Right lobe of liver (tissue), 6 donors: ENCODE measurements around the gene NEK9. TPM values are rescaled to one million over a fixed set of nuclear protein-coding genes. Genes with fewer than 3 reads are reported as not detected.
A peak's percentile ranks its signal among the peaks of the same experiment; 100 is the strongest.

Experiments used
- ATAC-seq, 4 donors: fragments of 200-7000 bp; cut with Tn5 transposase; one replicate each; pipeline ENCODE4 v1.9.1; 2020; ENCODE audit warnings: mild to moderate bottlenecking in 4 of 4, moderate library complexity in 4 of 4
- DNase-seq, 3 donors: peaks; one replicate each; pipeline ENCODE4 v3.0.0-alpha.2; 2020
- H3K27ac ChIP-seq, 3 donors: fragments of 200-600 bp; one replicate each; pipeline ENCODE4 v1.8.0; 2022
- H3K27me3 ChIP-seq, 2 donors: fragments of 200-600 bp; one replicate each; pipeline ENCODE4 v1.8.0; 2022
- H3K36me3 ChIP-seq, 4 donors: fragments of 200-600 bp; sonication (generic) in 1 of 4; one replicate each; pipeline versions ENCODE4 v1.5.1 to v1.8.0; 2017 to 2022; ENCODE audit warnings: control low read depth in 1 of 4
- H3K4me1 ChIP-seq, 4 donors: fragments of 200-600 bp; sonication (generic) in 1 of 4; one replicate each; pipeline versions ENCODE4 v1.5.1 to v1.8.0; 2017 to 2022; ENCODE audit warnings: control low read depth in 1 of 4
- H3K4me3 ChIP-seq, 3 donors: fragments of 200-600 bp; one replicate each; pipeline ENCODE4 v1.8.0; 2022
- H3K9me3 ChIP-seq, 4 donors: fragments of 200-600 bp; sonication (generic) in 1 of 4; one replicate each; pipeline versions ENCODE4 v1.5.1 to v1.8.0; 2017 to 2022; ENCODE audit warnings: control low read depth in 1 of 4
- POLR2A ChIP-seq: fragments of 450-650 bp; IDR thresholded peaks from one replicate; pipeline ENCODE4 v1.6.1; 2017; ENCODE audit warnings: antibody characterized with exemption, mild to moderate bottlenecking
- WGBS: methylation state at CpG from one replicate; pipeline ENCODE4 v1.1.6; 2018; ENCODE audit warnings: low coverage, low lambda C conversion rate; ENCODE audit not compliant: insufficient coverage; ENCODE audit errors: missing lambda C conversion rate; 5-methylcytosine and 5-hydroxymethylcytosine counted together
- intact Hi-C, 2 donors: fragments of 100-400 bp; cut with DNase I; formaldehyde crosslinking; loops; one replicate each; pipeline versions ENCODE4 v1.11.2 to v1.14.1; 2022
- small RNA-seq, 2 experiments: library from RNA; depleted of rRNA; stranded (forward); fragments of <200 nt; gene quantifications; one replicate each; pipeline ENCODE3, GENCODE V24; 2016
- total RNA-seq, 6 experiments: library from RNA; depleted of rRNA in 2 of 6; stranded (reverse); fragments of >200 nt in 2 of 6; fragmentation: NEBNext Ultra II Directional in 3 of 6; extraction: Animal tissue kit (Norgen Biotek cat#: 25700) in 3 of 6; gene quantifications; one replicate each; pipeline versions ENCODE4 v1.1.0 to v1.2.4, GENCODE V29; 2016 to 2023
- TF ChIP-seq, protein P1 (sequence below), 4 donors: fragments of 200-600 bp in 3 of 4; fragments of 450-650 bp in 1 of 4; IDR thresholded peaks; one replicate each; pipeline versions ENCODE4 v1.5.1 to v1.8.0; 2016 to 2022; ENCODE audit warnings: antibody characterized with exemption in 4 of 4, mild to moderate bottlenecking in 2 of 4
- donor health status: DM: no; HTN: yes; CAD: no.
- donor health status: DM: no; HTN: no; CAD: no.
- donor health status: DM: no; HTN: no; CAD: no.
- donor health status: DM: no; HTN: yes; CAD: no.
- donor health status: DM: no; HTN: yes; CAD: no.

Gene NEK9
- total RNA-seq, 6 experiments from 2014 or later: 22.2 to 56.8 (median 39.6) TPM

DNA sequence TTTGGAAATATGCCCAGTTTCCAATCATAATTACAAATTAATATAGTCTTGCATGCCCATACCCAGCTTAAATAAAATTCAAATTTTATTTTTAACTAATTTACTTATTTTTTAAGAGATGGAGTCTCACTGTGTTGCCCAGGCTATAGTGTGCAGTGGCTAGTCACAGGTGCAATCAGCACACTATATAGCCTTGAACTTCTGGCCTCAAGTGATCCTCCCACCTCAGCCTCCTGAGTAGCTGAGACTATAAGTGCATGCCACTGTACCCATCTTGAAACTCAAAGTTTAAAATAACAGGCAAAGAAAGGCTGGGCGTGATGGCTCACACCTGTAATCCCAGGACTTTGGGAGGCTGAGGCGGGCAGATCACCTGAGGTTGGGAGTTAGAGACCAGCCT lies 85.9 kb downstream of the NEK9 start:
- 89% methylated on average over 2 of the region's 2 CpGs for WGBS
- intact Hi-C loops: no loop called here
- Histone ChIP-seq H3K9me3 (no peaks in the 10 kb centered on the region), H3K36me3 (peaks cover 0 to 6% (median under 1%) of the 10 kb centered on the region in 4 donors), H3K4me1 (peaks cover 0 to 19% (median 6%) of the 10 kb centered on the region in 4 donors), H3K27ac (peak overlapping the region; percentile 60 to 82 (median 68)), H3K4me3 (no peak overlapping the region), H3K27me3 (no peaks in the 10 kb centered on the region)
- peak in 2 of 4 donors; percentile 3 to 16 for ATAC-seq
- no peak for DNase-seq
- TF ChIP-seq, protein P1, sequence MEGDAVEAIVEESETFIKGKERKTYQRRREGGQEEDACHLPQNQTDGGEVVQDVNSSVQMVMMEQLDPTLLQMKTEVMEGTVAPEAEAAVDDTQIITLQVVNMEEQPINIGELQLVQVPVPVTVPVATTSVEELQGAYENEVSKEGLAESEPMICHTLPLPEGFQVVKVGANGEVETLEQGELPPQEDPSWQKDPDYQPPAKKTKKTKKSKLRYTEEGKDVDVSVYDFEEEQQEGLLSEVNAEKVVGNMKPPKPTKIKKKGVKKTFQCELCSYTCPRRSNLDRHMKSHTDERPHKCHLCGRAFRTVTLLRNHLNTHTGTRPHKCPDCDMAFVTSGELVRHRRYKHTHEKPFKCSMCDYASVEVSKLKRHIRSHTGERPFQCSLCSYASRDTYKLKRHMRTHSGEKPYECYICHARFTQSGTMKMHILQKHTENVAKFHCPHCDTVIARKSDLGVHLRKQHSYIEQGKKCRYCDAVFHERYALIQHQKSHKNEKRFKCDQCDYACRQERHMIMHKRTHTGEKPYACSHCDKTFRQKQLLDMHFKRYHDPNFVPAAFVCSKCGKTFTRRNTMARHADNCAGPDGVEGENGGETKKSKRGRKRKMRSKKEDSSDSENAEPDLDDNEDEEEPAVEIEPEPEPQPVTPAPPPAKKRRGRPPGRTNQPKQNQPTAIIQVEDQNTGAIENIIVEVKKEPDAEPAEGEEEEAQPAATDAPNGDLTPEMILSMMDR (IDR thresholded peaks at IDR 0.05): no peak
- TF ChIP-seq POLR2A: no peak

DNA sequence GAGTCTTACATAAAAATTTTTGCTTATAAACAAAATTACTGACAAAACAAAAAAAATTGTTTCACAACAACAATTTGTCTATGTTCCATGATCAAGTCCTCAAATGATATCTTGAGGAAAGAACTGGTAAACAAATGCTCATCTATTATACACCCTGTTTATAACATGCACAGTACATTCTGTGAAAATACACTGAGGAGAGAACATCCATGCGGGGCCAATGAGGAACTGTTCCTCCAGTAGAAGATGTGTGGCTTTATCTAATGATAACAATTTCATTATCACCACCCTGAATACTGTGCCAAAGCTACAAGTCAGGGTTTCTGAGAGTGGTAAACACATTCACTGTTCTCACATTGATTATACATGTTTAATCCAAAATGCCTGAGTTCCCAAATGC lies 86.3 kb downstream of the NEK9 start:
- no peak for DNase-seq
- WGBS: 38% methylated on average over 1 of the region's 1 CpG
- H3K27ac ChIP-seq: peak overlapping the region in 2 of 3 donors; percentile 60 to 68
- H3K27me3 ChIP-seq: no peaks in the 10 kb centered on the region
- peak in 1 of 4 donors; percentile 36 for ATAC-seq
- intact Hi-C loops: no loop called here
- TF ChIP-seq, protein P1 (IDR thresholded peaks at IDR 0.05): no peak
- no peak for TF ChIP-seq POLR2A
- H3K36me3 ChIP-seq: peaks cover 0 to 6% (median under 1%) of the 10 kb centered on the region in 4 donors
- H3K4me3 ChIP-seq: no peak overlapping the region
- H3K4me1 ChIP-seq: peaks cover 0 to 19% (median 6%) of the 10 kb centered on the region in 4 donors
- H3K9me3 ChIP-seq: no peaks in the 10 kb centered on the region

DNA sequence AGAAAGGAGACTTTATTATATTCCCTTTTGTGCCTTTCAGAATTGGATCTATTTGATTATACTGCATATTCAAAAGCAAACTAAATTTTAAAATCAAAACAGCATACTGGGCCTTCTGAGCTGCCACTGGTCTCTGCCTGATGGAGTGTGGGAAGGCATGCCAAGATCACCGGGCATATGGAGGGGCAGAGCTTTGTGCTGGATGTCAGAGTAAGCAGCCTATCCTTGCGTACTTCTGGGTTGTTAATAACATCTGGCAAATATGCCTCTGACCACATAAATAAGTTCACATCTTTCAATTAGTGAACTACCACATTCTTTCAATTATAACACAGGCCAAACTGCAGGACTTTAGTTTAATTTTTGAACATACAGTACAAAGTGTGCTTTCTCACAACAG lies 93.9 kb downstream of the NEK9 start:
- WGBS: 86% methylated on average over 2 of the region's 2 CpGs
- H3K27me3 ChIP-seq: no peaks in the 10 kb centered on the region
- intact Hi-C loops: no loop called here
- TF ChIP-seq, protein P1 (IDR thresholded peaks at IDR 0.05): no peak
- no peak for TF ChIP-seq POLR2A
- H3K9me3 ChIP-seq: no peaks in the 10 kb centered on the region
- ATAC-seq (no peak), DNase-seq (no peak)
- H3K36me3 ChIP-seq: peaks cover 3 to 35% (median 11%) of the 10 kb centered on the region in 4 donors
- no peak overlapping the region for H3K4me3 ChIP-seq
- H3K27ac ChIP-seq: no peak overlapping the region
- no peaks in the 10 kb centered on the region for H3K4me1 ChIP-seq

DNA sequence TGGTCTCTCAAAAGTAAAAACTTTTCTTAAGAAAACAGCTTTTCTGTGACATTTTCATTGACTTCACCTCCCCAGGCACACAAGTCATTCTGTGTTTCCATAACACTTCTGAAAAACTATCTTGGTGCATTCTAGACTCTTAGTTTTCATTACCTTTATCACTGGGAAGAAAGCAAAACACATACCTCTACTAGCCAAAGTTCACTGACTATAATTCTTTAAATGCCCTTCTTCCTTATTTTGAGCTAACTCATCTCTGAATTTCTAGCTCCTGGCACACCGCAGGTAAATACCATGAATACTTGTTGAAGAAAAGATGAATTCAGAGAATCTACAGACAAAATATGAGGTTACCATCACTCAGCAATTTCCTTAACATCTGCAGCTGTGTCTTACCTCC lies 96.7 kb downstream of the NEK9 start:
- no peaks in the 10 kb centered on the region for H3K9me3 ChIP-seq
- intact Hi-C loops: no loop called here
- H3K4me1 ChIP-seq: no peaks in the 10 kb centered on the region
- DNase-seq (no peak), ATAC-seq (no peak)
- H3K4me3 ChIP-seq: no peak overlapping the region
- H3K27me3 ChIP-seq: no peaks in the 10 kb centered on the region
- TF ChIP-seq POLR2A: no peak
- TF ChIP-seq, protein P1 (IDR thresholded peaks at IDR 0.05): no peak
- H3K36me3 ChIP-seq: peaks cover 3 to 35% (median 13%) of the 10 kb centered on the region in 4 donors
- no peak overlapping the region for H3K27ac ChIP-seq
- 0% methylated on average over 1 of the region's 1 CpG for WGBS

Small RNA genes within 50 kb of the gene (small RNA-seq; reads per million reads assigned to genes)
- gene HIF1AP1: 0 reads per million in 2 experiments

Other genes starting within 250 kb of the NEK9 start
- 100 to 1,000 TPM in 1 of 6 experiments, 10 to 100 TPM in 5; 63.8 to 112 (median 68.8) TPM for gene DLST, start 245.1 kb downstream of the NEK9 start, total RNA-seq
- gene RPS6KL1, start 203.8 kb downstream of the NEK9 start, total RNA-seq: 1 to 10 TPM; 3.9 to 7.9 (median 4.9) TPM
- gene PGF, start 171.5 kb downstream of the NEK9 start, total RNA-seq: 1 to 10 TPM in 5 of 6 experiments, under 1 TPM in 1; 0.55 to 4.2 (median 2.1) TPM
- 10 to 100 TPM; 16.1 to 37.5 (median 20.1) TPM for gene EIF2B2, start 124.1 kb downstream of the NEK9 start, total RNA-seq
- 10 to 100 TPM in 5 of 6 experiments, 1 to 10 TPM in 1; 9.6 to 20.2 (median 13.2) TPM for gene MLH3, start 75.6 kb downstream of the NEK9 start, total RNA-seq
- 1 to 10 TPM; 1.7 to 6.6 (median 3.6) TPM for gene ACYP1, start 63.0 kb downstream of the NEK9 start, total RNA-seq
- 1 to 10 TPM; 2.1 to 9.6 (median 3.1) TPM for gene ZC2HC1C, start 57.4 kb downstream of the NEK9 start, total RNA-seq
- 100 to 1,000 TPM; 205 to 296 (median 279) TPM for gene TMED10, start 49.6 kb upstream of the NEK9 start, total RNA-seq
- 100 to 1,000 TPM in 1 of 6 experiments, 10 to 100 TPM in 4, 1 to 10 TPM in 1; 9.9 to 151 (median 49.5) TPM for gene FOS, start 151.8 kb upstream of the NEK9 start, total RNA-seq